Neural progenitor cell (in vitro differentiated cells): ENCODE data around the gene CC2D2A.

Source experiments
- EZH2 ChIP-seq: fragments of 200-600 bp; sonication (generic); IDR thresholded peaks from 2 replicates; pipeline ENCODE4 v1.6.1; 2017; ENCODE audit warnings: antibody characterized with exemption, mild to moderate bottlenecking, moderate library complexity
- TF ChIP-seq, protein P1 (sequence below): fragments of 200-600 bp; sonication (generic); IDR thresholded peaks from 2 replicates; pipeline ENCODE4 v1.5.1; 2017; ENCODE audit warnings: antibody characterized with exemption, mild to moderate bottlenecking

DNA sequence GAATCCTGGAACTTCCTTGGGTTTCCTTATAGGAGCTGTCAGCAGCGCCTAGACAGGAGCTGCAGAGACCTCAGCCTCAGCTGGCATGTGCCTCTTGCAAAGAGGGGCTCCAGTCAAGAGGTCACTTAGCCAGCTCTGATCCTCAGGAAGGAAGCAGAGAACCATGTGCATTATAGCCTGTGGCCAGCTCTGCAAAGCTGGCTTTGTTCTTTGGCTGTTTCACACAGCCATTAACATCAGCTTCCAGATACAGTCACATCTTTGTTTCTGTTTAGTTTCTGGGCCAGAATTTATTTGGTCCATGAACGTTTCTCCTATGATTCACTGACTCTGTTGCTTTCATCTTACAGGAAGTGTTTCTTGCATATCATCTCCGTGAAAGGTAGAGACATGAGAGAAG lies 92.4 kb downstream of the CC2D2A start:
- TF ChIP-seq, protein P1, sequence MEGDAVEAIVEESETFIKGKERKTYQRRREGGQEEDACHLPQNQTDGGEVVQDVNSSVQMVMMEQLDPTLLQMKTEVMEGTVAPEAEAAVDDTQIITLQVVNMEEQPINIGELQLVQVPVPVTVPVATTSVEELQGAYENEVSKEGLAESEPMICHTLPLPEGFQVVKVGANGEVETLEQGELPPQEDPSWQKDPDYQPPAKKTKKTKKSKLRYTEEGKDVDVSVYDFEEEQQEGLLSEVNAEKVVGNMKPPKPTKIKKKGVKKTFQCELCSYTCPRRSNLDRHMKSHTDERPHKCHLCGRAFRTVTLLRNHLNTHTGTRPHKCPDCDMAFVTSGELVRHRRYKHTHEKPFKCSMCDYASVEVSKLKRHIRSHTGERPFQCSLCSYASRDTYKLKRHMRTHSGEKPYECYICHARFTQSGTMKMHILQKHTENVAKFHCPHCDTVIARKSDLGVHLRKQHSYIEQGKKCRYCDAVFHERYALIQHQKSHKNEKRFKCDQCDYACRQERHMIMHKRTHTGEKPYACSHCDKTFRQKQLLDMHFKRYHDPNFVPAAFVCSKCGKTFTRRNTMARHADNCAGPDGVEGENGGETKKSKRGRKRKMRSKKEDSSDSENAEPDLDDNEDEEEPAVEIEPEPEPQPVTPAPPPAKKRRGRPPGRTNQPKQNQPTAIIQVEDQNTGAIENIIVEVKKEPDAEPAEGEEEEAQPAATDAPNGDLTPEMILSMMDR, result no peak
- TF ChIP-seq EZH2, result no peak
